GM21367 (cell line): ENCODE measurements around the gene SLC1A3.

Source experiments
- ATAC-seq: cut with Tn5 transposase; IDR thresholded peaks from one replicate; pipeline ENCODE4 v1.9.1; 2021; ENCODE audit not compliant: unreplicated experiment

Gene SLC1A3

GRCh38 chr5:36712706-36713105 is 106.3 kb downstream of the SLC1A3 start:
- no peak for ATAC-seq

- ATAC-seq: no peak
Observed at GRCh38 chr5:36713541-36713940, 107.1 kb downstream of the SLC1A3 start.

- no peak for ATAC-seq
Observed at GRCh38 chr5:36717131-36717695, 110.8 kb downstream of the SLC1A3 start.

GRCh38 chr5:36719282-36719681 is 112.9 kb downstream of the SLC1A3 start:
- no peak for ATAC-seq

- peak; percentile 17 for ATAC-seq
Observed at GRCh38 chr5:36720688-36721087, 114.3 kb downstream of the SLC1A3 start.

- ATAC-seq: no peak
Observed at GRCh38 chr5:36721664-36722235, 115.3 kb downstream of the SLC1A3 start.

- ATAC-seq: peak; percentile 24
Observed at GRCh38 chr5:36722900-36723299, 116.5 kb downstream of the SLC1A3 start.

GRCh38 chr5:36723912-36724311 is 117.5 kb downstream of the SLC1A3 start:
- peak; percentile 43 for ATAC-seq

- ATAC-seq: peak; percentile 68
Observed at GRCh38 chr5:36724467-36725332, 118.3 kb downstream of the SLC1A3 start.

GRCh38 chr5:36726317-36726716 is 119.9 kb downstream of the SLC1A3 start:
- ATAC-seq: no peak

GRCh38 chr5:36726767-36727166 is 120.4 kb downstream of the SLC1A3 start:
- ATAC-seq: no peak

GRCh38 chr5:36728697-36729543 is 122.5 kb downstream of the SLC1A3 start:
- no peak for ATAC-seq

GRCh38 chr5:36730537-36731216 is 124.3 kb downstream of the SLC1A3 start:
- no peak for ATAC-seq

- ATAC-seq: no peak
Observed at GRCh38 chr5:36733183-36733582, 126.8 kb downstream of the SLC1A3 start.

- no peak for ATAC-seq
Observed at GRCh38 chr5:36734422-36734821, 128.0 kb downstream of the SLC1A3 start.

- ATAC-seq: no peak
Observed at GRCh38 chr5:36735891-36736290, 129.5 kb downstream of the SLC1A3 start.
